Loucy (cell line): ENCODE results near the gene ZSCAN30.

Experiments used
- H2AFZ ChIP-seq: fragments of 200-600 bp; sonication (generic); 2 replicates; pipeline ENCODE4 v1.6.0; 2016; ENCODE audit warnings: antibody characterized with exemption, mild to moderate bottlenecking, low read length, moderate library complexity
- H3F3A ChIP-seq: fragments of 200-600 bp; 2 replicates; pipeline ENCODE4 v1.6.0; 2016; ENCODE audit warnings: antibody characterized with exemption, low read depth, mild to moderate bottlenecking
- H3K27me3 ChIP-seq: fragments of 200-600 bp; sonication (generic); 2 replicates; pipeline ENCODE4 v1.6.1; 2014; ENCODE audit warnings: low read length, mild to moderate bottlenecking; ENCODE audit not compliant: insufficient read depth, poor library complexity, severe bottlenecking
- H3K36me3 ChIP-seq: fragments of 200-600 bp; sonication (generic); 2 replicates; pipeline ENCODE4 v1.6.1; 2016; ENCODE audit warnings: low read length; ENCODE audit not compliant: insufficient read depth
- H3K4me1 ChIP-seq: fragments of 200-600 bp; sonication (generic); 2 replicates; pipeline ENCODE4 v1.5.1; 2014; ENCODE audit warnings: low read length, mild to moderate bottlenecking; ENCODE audit not compliant: insufficient read depth, poor library complexity, severe bottlenecking
- H3K4me2 ChIP-seq: fragments of 200-600 bp; sonication (generic); 2 replicates; pipeline ENCODE4 v1.6.0; 2014; ENCODE audit warnings: antibody characterized with exemption, low read length, low read depth, mild to moderate bottlenecking; ENCODE audit not compliant: poor library complexity, severe bottlenecking
- H3K4me3 ChIP-seq: fragments of 200-600 bp; sonication (generic); 2 replicates; pipeline ENCODE4 v1.5.1; 2014; ENCODE audit warnings: low read length, mild to moderate bottlenecking, mixed read lengths; ENCODE audit not compliant: poor library complexity, severe bottlenecking
- H3K79me2 ChIP-seq: fragments of 200-600 bp; sonication (generic); 2 replicates; pipeline ENCODE4 v1.6.1; 2014; ENCODE audit warnings: low read length; ENCODE audit not compliant: insufficient read depth
- H3K9ac ChIP-seq: fragments of 200-600 bp; sonication (generic); 2 replicates; pipeline ENCODE4 v1.6.0; 2014; ENCODE audit warnings: mild to moderate bottlenecking, low read depth, low read length, moderate library complexity; ENCODE audit not compliant: poor library complexity, severe bottlenecking
- H3K9me2 ChIP-seq: fragments of 200-600 bp; sonication (generic); replicated peaks from 2 replicates; pipeline ENCODE4 v1.6.1; 2016; ENCODE audit warnings: low read depth, low read length, mixed read lengths
- H3K9me3 ChIP-seq: fragments of 200-600 bp; sonication (generic); 2 replicates; pipeline ENCODE4 v1.6.1; 2014; ENCODE audit warnings: mild to moderate bottlenecking, antibody characterized with exemption, low read length, low read depth; ENCODE audit not compliant: insufficient read depth
- H4K20me1 ChIP-seq: fragments of 200-600 bp; sonication (generic); 2 replicates; pipeline ENCODE4 v1.6.0; 2014; ENCODE audit warnings: antibody characterized with exemption, low read length, mild to moderate bottlenecking; ENCODE audit not compliant: insufficient read depth, poor library complexity, severe bottlenecking
- EZH2phosphoT487 ChIP-seq: fragments of 200-600 bp; IDR thresholded peaks from 2 replicates; pipeline ENCODE4 v1.6.1; 2018; ENCODE audit warnings: antibody characterized with exemption, mild to moderate bottlenecking, moderate library complexity, borderline replicate concordance
- TF ChIP-seq, protein P1 (sequence below): fragments of 200-600 bp; sonication (generic); conservative IDR thresholded peaks from 2 replicates; pipeline ENCODE4 v1.5.1; 2014; ENCODE audit warnings: mild to moderate bottlenecking, antibody characterized with exemption, low read length

The ZSCAN30 gene

DNA sequence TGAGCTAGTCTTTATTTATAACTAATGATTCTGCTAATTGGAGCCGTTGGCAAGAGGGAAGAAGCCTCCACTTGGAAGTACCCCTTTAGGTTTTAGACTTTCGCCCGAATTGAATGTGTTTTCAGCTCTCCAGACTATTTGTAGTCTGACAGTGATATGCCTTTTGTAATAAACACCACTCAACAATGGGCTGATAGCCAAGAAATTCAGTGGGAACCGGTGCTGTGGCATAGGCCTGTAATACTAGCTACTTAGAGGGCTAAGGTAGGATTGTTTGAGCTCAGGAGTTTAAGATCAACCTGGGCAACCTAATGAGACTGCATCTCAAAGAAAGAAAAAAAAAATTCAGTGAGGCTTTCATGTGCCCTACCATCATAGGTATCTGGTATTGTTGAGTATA, 13.6 kb upstream of the ZSCAN30 start:
- peaks cover 26% of the 10 kb centered on the region for H3K79me2 ChIP-seq

DNA sequence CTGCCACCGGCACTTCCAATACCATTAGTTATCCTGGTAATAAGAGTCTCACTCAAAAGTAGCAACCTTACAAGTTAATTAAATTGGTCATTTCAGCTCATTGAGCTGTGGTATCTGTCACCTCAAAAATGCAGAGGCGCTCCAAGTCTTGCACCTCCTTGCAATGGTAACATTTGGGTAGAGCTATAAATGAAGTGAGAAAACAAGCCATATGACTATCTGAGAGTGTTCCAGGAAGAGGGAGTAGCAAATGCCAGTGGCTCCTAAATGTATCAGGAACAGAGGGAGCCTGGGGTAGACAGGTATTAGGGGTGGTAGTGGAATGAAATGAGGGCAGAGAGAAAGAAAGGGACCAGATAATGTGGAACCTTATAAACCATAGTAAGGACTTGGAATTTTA, 6.0 kb upstream of the ZSCAN30 start:
- TF ChIP-seq EZH2phosphoT487: no peak
- TF ChIP-seq, protein P1, sequence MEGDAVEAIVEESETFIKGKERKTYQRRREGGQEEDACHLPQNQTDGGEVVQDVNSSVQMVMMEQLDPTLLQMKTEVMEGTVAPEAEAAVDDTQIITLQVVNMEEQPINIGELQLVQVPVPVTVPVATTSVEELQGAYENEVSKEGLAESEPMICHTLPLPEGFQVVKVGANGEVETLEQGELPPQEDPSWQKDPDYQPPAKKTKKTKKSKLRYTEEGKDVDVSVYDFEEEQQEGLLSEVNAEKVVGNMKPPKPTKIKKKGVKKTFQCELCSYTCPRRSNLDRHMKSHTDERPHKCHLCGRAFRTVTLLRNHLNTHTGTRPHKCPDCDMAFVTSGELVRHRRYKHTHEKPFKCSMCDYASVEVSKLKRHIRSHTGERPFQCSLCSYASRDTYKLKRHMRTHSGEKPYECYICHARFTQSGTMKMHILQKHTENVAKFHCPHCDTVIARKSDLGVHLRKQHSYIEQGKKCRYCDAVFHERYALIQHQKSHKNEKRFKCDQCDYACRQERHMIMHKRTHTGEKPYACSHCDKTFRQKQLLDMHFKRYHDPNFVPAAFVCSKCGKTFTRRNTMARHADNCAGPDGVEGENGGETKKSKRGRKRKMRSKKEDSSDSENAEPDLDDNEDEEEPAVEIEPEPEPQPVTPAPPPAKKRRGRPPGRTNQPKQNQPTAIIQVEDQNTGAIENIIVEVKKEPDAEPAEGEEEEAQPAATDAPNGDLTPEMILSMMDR: no peak

More for the DNA sequence above, 13.6 kb upstream of the ZSCAN30 start:
- Histone ChIP-seq H3K4me1 (no peaks in the 10 kb centered on the region), H3K4me3 (no peak overlapping the region), H3K4me2 (no peak overlapping the region), H3K27me3 (peaks cover 5% of the 10 kb centered on the region), H3K36me3 (peaks cover 28% of the 10 kb centered on the region), H3K9me2 (no peaks in the 10 kb centered on the region), H4K20me1 (no peaks in the 10 kb centered on the region), H2AFZ (no peak overlapping the region), H3F3A (no peaks in the 10 kb centered on the region), H3K9me3 (peaks cover 45% of the 10 kb centered on the region), H3K9ac (no peak overlapping the region)
- no peak for TF ChIP-seq EZH2phosphoT487
- TF ChIP-seq, protein P1: no peak

DNA sequence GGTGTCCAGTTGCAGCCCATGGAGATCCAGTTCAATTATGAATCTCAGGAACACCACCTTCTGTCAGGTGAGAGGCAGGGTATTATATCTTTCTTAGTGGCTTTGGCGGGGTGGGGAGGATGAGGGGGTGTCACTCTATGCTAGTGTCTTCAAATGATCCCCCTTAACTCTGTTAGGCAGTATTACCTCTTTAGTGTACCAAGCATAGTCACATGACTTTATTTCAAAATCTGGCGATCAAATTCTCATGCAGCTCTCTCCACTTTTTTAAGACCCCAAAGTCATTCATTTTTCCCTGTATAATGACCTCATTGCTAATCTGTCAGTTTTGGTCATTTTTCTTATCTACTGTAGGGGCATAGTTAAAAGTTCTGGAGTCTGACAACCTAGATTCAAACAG, 1.1 kb upstream of the ZSCAN30 start:
- TF ChIP-seq EZH2phosphoT487: no peak
- TF ChIP-seq, protein P1: no peak
- Histone ChIP-seq H4K20me1 (no peaks in the 10 kb centered on the region), H3K79me2 (peaks cover 57% of the 10 kb centered on the region), H3K27me3 (no peaks in the 10 kb centered on the region), H3K9me3 (no peaks in the 10 kb centered on the region; the same call in 1 of the 2 replicates), H3K4me2 (peak overlapping the region; percentile 92), H3K9ac (peak overlapping the region; percentile 88), H3K4me3 (peak overlapping the region; percentile 97), H3K36me3 (no peaks in the 10 kb centered on the region), H3K4me1 (peaks cover 42% of the 10 kb centered on the region), H2AFZ (no peak overlapping the region), H3F3A (no peaks in the 10 kb centered on the region; the same call in 1 of the 2 replicates), H3K9me2 (no peaks in the 10 kb centered on the region)

More for the DNA sequence above, 6.0 kb upstream of the ZSCAN30 start:
- Histone ChIP-seq H3K79me2 (peaks cover 49% of the 10 kb centered on the region), H3K4me3 (no peak overlapping the region), H3K9me3 (no peaks in the 10 kb centered on the region), H3K36me3 (no peaks in the 10 kb centered on the region), H4K20me1 (no peaks in the 10 kb centered on the region), H3F3A (no peaks in the 10 kb centered on the region), H2AFZ (no peak overlapping the region), H3K9ac (no peak overlapping the region), H3K27me3 (no peaks in the 10 kb centered on the region), H3K4me1 (peaks cover 16% of the 10 kb centered on the region), H3K4me2 (no peak overlapping the region), H3K9me2 (no peaks in the 10 kb centered on the region)
